ENCODE measurements around the gene CFAP44.

DNA sequence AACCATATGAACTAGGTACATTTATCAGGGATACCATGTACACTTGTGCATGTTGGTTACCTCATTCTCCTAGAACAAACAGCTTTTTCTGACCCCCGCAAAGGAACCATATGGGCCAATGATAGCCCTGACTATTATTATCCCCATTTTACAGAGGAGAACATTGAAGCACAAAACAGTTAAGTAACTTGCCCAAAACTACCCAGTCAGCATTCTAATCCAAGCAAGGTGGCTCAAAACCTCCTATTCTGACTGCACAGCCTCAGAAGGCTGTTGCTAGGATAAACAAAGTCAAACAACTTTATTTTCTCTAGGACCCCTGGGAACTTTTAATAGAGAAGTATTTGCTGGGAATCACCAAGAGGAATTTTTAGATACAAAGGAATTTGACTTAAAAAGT, 36.7 kb downstream of the CFAP44 start:
- TF ChIP-seq CTCF (optimal IDR thresholded peaks at IDR 0.05 in 1 of 3, IDR thresholded peaks at IDR 0.05 in 1 of 3, conservative IDR thresholded peaks at IDR 0.05 in 1 of 3; ENCODE audit: extremely low read depth in 1 of 3, insufficient read depth in 2 of 3, low read length in 3 of 3) (no peak), EZH2 (IDR thresholded peaks at IDR 0.05; ENCODE audit: low read length) (no peak)
